Stomach (tissue), 4 donors: ENCODE measurements around the gene CRYL1.

Experiments used
- CTCF ChIP-seq, 7 experiments: fragments of 450-650 bp in 4 of 7; fragments of 200-600 bp in 3 of 7; sonication (generic) in 3 of 7; IDR thresholded peaks; one replicate each; pipeline ENCODE4 v1.5.1; 2016 to 2019; ENCODE audit warnings: antibody characterized with exemption in 7 of 7, control low read depth in 2 of 7, mild to moderate bottlenecking in 1 of 7
- POLR2A ChIP-seq, 4 donors: fragments of 450-650 bp; IDR thresholded peaks; one replicate each; pipeline ENCODE4 v1.6.1; 2016; ENCODE audit warnings: antibody characterized with exemption in 4 of 4, control low read depth in 2 of 4, mild to moderate bottlenecking in 1 of 4, moderate library complexity in 1 of 4

DNA sequence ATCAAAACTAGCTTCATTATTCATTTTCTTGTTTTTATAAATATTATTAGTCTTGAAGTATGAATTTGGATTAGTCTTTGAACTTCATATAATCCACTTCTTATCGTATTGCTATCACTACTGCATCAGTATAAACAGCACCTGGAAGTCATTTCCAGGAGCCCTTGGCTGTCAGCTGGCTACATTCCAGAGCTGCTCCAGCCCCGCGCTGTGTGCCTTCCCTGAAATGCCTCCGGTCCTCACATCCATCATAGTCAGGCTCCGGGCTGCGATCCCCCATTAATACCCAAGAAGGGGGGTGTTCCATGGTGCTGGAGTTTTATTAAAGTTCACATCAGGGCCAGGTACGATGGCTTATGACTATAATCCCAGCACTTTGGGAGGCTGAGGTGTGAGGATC is 169.2 kb downstream of the CRYL1 start:
- TF ChIP-seq POLR2A (IDR thresholded peaks at IDR 0.05) = no peak
- TF ChIP-seq CTCF (IDR thresholded peaks at IDR 0.05) = no peak
